Stimulated activated CD4-positive, alpha-beta T cell treated with anti-CD3 and anti-CD28 coated beads, Interleukin-15, amount 100 ng/mL, for 24 hours (primary cell): ENCODE data around the gene WDR18.
"Not testable (repeated sequence)": the region's sequence is repeated elsewhere in the genome, so short reads cannot be mapped to it uniquely, and the experiment has no call there.

Experiments used
- DNase-seq: peaks from one replicate; pipeline ENCODE4 v3.0.0-alpha.2; 2020

Gene WDR18

DNA sequence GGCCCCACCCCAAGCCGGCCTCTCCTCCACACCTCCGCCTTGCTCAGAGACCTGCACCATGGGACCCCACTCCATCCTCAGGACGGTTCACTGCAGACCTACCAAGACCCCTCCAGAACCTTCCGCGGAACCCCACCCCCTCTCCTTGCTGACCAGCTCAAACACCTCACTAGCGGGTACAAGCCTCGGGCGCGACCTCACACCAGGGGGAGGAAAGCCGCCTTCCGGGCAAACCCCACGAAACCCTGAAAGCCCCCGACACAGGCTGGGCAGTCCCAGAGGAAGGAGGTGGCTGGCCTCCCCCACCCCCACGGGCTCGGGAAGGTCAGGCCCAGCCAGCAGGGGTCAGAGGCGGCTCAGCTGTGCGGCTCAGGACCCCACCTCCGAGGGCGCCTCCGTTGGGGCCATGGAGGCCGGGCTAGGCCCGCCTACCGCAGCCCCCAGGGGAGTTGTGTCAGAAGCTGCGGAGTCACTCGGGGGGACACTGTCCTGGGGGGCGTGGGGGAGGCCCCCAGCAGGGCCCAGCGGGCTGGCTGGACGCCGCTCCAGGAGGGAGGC, 25.9 kb downstream of the WDR18 start:
- DNase-seq, result no peak

DNA sequence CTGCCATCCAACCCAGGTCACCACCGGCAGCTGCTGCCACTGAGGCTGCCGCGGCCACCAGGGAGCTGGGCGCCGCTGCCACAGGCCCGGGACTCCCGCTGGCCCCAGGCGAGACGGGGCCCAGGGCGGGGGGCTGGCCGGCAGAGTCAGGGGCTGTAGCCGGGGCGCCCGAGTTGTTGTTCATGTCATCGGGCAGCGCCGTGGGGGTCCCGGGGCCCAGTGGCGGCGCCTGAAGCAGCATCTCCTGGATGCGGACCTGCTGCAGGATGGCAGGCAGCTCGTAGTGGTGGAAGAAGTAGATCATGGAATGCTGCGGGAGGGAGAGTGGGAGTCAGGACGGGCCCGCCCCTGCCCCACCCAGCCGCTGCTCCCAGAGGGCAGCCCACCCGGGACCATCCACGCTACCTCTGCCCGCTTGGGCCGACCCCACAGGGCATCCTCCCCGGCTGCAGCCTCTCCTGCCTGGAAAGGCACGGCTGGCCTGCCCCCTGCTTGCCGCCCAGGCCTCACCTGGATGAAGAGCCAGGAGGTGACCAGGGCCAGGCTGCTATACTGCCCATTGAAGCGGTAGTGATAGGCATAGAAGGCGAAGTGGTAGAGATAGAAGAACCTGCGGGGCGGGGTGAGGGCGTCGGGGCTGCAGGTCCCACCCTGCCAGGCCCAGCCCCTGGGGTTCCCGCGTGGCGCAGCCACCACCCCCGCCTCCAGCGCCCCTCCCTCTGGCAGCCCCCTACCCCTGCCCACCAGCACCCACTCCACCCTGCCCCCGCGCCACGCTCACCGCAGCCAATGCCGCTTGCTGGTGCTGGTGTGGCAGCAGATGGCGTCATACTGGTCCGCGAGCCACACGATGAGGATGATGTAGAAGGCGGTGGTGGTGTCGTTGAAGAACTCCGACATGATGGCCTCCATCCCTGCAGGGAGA, 26.7 kb downstream of the WDR18 start:
- DNase-seq, result no peak

DNA sequence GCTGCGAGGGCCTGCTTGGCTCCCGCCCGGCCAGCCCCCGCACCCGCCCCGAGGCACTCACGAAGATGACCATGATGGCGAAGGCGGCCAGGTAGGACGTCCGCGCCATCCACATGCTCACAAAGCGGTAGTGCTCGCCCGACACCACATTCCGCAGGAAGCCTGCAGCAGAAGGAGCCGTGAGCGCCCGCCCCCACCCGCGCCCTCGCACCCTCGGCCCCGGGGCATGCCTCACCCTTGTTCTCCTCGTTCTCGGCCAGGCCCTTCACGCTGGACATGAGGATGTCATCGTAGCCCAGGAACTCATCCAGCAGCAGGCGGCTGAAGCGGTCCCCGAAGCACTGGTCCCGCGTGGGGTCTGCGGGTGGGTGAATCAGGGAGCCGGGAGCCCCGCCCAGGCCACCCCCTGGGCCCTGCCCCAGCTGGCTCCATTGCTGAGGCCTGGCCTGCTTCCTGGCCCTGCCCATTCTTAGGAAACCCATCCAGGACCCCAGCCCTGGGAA, 27.7 kb downstream of the WDR18 start:
- DNase-seq, result no peak

DNA sequence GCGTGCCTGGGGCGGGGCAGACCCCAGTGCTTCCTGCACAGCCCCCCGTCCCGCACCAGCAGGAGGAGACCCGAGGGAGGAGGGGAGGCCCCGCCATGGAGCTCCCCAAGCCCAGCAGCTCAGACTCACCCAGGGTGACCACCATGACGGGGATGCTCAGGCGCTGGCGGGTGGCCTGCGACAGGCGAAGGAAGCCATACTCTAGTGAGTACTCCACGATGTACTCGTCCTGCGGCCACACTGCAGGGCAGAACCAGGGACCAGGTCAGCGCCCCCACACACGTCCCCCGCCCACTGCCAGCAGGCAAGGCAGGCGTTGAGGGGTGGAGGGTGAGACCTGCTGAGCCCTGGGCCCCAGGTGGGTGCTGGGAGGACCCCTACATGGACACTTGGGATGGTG, 28.2 kb downstream of the WDR18 start:
- DNase-seq, result no peak

DNA sequence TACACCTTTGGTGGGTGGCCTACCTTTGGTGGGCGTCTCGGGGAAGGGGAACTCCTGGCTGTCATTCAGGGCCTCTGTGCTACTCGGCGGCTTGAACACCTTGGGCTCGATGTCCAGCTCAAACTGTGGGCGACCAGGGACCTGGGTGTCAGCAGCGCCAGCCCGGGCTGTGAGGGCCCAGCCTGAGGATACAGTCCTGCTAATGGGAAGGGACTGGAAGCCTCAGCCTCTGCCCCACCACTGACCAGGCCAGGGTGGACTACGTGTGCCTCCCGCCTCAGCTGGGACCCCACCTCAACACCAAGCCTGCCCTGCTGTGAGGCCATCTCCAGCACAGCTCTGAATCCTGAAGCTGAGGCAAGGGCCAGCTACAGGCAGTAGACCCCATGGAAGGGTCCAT, 29.1 kb downstream of the WDR18 start:
- DNase-seq, result no peak

DNA sequence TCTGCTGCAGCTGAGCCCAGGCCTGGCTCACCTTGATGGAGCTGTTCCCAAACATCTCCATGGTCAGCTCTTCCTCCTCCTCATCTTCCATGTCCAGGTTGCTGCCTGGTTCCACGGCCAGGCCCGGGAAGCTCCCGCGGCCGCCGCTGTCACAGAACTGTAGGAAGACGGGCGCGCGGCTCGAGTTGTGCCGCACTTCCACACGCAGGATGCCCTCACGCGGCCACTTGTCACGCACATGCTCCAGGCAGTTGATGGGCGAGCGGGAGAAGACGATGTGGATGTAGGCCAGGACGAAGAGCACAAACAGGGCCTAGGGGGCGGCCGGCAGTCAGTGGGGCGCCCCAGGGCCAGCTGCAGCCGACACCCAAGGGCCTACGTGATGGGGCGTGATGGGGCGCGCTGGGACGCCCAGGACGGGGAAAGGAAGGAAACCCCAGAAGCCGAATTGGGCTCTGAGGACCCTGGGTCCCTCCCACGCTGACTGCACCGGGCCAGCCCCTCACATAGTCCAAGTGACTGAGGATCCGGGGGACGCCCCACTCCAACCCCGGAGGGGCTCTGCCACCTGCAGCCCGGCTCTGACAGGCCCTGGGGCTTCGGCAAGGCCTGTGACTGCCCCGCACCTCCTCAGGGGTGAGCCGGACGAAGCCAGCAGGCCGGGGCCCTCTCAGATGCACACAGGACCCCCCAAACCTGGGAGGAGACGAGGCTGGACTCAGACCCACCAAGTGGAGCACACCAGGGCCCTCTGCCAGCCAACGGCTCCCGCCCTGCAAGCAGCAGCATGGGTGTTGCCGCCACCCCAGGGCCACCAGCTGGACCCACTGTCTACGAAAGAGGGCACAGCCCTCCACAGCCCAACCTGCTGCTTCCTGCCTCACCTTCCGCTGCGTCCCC, 30.3 kb downstream of the WDR18 start:
- no peak for DNase-seq

DNA sequence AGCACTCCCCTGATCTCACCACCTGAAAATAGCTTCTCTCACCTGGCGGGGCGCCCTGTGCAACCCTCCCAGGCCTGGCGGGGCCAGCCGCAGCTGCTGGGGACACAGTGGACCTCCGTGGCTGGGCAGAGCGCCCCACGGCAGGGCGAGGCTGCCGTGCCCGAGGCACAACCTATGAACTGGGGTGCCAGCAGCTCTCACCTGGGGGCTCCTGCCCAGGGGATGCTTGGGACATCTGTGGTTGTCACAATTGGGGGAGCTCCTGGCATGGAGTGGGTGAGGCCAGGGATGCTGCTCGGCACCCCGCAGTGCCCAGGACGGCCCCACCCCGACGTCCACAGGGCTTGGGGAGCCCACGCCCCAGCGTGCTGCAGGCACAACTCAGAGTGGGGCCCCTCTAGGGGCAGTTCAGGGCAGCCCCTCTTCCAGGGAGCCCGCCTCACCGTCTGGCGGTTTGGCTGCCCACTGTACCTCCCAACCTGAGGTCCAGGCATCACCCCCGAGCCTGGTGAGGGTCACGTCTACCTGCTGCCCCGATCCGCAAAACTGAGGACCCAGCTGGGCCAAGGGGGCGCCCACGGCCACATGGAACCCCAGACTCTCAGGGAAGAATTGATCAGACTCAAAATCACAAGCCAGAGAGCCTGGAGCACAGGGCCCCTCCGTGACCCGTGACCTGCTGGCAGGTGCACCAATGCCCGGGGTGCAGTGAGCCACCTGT, 31.1 kb downstream of the WDR18 start:
- no peak for DNase-seq

DNA sequence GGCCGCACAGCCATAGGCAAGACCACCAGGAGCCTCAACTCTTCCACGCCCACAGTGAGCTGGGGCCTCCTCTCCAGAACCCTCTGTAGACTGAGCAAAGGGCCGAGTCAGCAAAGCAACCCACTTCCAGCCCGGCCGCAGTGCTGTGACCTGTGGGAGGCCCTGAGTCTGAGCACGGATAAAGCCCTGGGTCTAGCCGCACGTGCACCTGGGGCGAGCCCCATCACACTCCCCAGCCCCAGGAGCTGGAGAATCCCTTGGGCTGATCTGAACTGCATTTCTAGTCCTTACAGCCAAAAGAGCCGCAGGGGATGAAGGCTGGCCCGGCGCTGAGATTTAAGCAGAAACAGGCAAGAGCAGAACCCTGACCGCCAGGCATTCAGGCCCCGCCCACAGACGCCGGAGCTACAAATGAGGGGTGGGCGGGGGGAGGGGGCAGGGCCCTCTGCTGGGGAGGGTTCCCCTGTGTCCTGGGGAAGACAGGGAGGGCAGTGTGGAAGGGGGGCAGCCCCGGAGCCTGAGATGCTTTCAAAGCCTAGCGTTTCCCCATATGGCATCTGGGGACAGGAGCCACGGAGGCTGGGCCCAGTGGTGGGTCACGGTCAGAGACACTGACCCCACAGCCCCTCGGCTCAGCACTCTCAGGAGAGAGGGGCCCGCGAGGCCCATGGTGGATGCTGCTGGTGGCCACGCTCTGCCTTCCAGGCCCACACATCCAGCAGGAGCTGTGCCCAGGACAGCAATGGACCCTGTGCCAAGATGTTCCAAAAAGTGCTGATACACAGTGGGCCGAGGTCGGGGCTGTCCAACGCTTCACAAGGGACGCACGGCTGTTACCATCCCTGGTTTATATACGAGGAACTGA, 31.9 kb downstream of the WDR18 start:
- no peak for DNase-seq

DNA sequence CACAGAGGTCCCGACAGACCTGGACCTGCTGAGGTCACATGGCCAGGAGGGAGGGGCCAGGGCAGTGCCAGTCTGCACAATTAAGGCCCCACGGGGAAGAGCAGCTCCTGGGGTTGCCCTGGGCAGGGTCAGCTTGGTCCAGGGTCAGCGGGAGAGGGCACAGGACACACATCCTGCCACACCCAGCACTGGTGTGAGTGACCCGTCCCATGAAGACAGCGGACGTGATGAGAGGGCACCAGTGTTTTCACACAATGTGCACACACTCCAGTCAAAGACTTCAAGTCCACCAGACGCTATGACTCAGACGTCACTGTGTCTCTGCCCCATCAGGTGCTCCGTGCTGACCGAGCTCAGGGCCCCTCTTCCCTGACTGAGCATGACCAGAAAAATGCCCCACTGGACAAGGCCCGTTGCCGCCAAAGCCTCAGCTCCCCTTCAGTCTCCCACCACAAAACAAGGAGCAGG, 32.5 kb downstream of the WDR18 start:
- DNase-seq, result no peak

DNA sequence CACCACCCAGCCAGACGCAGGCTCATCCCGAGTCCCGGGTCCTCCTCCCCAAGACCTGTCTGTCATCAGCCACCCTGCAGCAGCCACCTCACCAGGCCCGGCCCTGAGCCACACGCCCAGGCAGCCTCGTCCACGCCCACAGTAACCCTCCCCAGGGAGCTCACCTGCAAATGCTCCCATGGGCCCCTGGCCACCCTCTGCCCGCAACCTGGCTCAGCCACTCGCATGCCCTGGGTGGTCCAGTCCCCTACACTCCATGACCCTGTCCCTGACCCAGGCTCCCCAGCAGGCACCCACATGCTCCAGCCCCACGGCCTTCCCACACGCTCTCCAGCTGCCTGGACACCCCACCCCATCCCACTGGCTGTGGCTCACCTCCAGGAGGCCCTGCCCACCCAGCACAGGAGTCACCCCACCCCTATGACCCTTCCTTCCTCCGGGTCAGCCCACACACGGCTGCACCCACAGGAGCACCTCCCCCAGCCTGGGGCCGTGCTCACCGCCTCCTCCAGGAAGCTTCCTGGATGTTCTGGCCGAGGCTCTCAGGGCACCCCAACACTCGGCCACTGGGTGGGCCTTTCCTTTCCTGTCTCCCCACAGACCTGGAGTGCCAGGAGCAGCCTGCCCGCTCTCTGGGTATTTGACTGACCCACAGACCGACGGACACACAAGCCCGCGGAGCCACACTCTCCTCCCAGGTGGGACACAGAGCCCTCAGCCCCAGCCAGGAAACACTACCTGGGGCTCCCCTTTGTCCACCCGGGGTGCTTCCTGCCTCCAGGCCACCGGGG, 33.2 kb downstream of the WDR18 start:
- no peak for DNase-seq

DNA sequence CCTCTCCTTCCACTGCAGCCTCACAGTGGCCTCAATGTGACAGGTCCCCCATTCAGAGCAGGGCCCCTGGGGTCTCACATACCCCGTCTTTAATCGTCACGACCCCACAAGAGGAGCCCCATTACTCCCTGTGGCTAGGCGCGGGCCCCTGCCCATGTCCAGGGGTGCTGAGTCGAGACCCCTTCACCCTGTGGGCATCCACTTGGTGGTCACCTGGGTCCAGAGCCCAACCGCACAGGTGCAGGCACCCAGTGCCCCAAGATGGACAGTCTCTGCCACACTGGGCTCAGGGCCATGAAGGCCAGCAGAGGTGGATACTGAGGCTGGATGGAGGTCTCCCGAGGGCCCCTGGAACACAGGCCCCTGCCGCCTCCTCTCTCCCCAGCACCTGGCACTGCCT, 33.8 kb downstream of the WDR18 start:
- no peak for DNase-seq

DNA sequence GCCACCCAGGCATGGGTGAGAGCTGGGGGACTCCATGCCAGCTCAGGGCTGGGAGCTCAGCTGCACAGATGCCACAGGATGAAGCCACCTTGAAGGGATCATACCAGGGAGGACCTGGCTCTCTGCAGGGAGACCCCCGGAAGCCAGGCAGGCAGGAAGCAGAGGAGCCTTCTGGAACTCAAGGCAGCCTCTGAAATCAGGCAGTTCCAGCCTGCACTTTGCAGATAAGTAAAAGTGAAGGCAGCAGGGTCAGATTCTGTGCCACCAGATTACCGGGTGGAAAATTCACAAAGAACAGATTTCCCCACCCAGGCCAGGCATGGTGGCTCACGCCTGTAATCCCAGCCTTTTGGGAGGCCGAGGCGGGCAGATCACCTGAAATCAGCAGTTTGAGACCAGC, 34.2 kb downstream of the WDR18 start:
- DNase-seq, result no peak

DNA sequence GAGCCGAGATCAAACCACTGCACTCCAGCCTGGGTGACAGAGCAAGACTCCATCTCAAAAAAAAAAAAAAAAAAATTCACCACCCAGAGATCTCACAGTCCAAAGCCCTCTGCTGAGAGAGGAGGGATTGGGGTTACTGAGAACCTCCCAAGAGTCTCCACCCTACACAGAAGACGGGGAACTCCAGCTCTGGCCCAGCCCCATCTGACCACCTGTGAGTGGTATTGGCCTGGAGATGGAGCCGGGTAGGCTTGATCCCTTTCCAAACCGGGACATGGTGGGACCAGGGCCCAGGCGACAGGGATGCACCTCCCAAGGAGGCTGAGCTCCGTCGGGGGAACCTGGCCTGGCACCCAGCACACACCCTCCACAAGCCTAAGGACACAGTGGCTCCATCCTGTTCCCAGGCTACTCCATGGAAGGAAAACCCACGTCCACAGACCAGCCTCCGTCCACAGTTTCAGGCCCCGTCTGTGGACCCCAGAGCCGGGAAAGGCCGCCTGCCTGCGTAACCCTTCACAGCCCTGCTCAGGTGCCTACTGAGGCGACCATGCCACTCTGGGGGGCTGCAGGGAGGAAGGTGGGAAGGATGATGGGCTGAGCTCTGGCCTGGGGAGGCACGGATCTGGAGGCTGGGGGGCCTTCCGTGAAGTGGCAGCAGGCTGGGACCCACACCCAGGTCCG, 34.9 kb downstream of the WDR18 start:
- DNase-seq, result no peak

DNA sequence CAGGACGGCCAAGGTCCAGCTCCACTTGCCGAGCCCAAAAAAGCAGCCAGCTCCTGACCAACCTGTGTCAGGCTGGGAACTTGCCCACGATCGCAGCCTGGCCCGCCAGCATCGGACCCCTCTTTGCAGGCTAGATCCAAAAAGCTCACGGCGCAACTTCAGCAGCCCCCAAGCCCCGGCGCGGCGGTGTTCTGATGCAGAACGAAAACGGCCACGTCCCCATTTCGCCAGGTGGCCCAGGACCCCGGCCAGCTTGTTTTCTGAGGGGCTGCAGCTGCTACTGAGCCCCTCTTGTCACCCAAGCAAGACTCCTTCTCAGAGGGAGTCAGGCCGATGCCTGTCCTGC, 35.4 kb downstream of the WDR18 start:
- no peak for DNase-seq

DNA sequence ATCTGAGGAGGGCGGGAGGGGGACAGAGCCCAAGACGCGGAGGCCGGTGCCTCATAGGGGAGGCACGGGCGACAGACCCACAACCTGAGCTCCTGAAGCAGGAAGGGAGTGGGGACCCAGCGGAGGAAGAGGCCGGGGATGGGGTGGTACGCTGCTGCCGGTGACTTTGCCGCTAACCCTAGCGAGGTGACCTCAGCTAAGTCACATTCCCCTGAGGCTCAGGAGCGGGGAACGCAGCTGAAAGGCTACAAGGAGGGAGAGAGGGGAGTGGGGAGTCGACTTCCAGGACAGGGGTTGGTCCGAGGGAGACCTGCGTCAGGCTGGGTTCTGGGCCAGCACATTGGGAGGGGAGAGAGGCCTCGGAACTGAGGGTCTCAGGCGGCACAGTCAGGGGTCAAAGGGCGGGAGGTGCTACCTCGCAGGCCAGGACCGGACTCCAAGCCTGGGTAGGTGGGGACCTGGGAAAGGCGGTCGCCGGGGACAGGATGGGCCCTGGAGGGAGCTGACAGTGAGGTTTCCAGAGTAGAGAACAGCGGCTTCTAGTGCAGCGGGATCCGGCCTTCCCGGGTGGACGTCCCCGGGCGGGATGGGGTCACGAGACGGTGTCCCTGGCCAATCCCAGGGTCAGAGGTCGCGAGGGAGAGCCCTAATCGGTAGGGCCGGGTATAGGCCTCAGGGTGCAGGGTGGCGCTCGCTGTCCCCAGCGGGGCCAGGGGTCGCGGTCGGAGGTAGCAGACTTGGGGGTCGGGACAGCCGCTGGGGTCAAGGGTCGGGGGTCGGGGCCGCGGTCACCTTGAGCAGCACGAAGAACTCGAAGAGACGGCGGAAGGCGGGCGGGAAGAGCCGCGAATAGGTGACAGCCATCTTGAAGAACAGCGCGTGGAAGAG, 36.1 kb downstream of the WDR18 start:
- no peak for DNase-seq

DNA sequence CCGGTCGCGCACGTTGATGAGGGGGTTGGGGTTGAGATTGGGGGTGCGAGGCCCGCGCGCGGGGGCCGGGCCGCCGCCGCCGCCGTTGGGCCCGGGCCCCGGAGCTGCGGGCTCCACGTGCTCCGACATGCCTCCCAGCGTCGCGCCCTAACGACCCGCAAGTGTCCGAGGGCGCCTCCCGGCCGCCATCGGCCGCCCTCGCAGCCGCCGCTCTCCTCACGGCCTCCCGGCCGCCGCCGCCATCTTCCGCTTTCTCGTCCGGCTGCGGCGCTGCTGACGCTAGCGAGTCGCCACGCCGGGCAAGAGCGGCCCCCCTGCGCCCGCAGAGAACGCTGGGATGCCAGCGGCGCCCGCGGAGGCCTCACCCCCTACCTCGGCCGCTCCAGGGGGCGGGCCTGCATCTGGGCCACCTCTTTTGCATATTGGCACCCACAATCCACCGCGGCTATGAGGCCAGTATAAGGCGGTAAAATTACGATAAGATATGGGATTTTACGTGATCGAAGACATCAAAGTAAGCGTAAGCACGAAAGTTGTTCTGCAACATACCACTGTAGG, 36.8 kb downstream of the WDR18 start, which contains the start of gene TMEM259:
Gene TMEM259 (minus strand): TSS at position 256 of the 558 bp plus-strand sequence. CDS start 127 bp downstream, at position 129.
- DNase-seq, result peak; percentile 98

DNA sequence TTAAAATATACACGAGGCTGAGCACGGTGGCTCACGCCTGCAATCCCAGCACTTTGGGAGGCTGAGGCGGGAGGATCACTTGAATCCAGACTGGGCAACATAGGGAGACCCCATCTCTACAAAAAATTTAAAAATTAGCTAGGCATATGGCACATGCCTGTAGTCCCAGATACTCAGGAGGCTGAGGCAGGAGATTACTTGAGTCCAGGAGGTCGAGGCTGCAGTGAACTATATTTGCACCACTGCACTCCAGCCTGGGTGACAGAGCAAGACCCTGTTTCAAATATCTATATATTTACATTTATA, 39.7 kb downstream of the WDR18 start:
- DNase-seq, result not testable (repeated sequence)

DNA sequence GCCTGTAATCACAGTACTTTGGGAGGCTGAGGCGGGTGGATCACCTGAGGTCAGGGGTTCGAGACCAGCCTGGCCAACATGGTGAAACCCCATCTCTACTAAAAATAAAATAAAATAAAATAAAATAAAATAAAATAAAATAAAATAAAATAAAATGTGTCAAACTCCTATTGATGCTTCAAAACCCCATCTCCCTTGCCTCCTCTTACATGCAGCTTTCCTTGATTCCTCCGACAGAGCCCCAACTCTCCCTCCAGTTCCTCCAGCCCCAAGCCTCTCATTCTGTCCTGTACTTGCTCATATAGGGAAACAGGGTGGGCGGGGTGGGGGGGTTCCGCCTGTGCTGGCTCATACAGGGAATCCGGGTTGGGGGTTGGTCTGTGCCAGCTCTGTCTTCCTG, 40.9 kb downstream of the WDR18 start:
- DNase-seq, result not testable (repeated sequence)
